NCI-H1436 (cell line): ENCODE results near the gene ABHD17B.

Experiments used
- DNase-seq: peaks from one replicate; lab custom pipeline; 2025; lab: John Stamatoyannopoulos, UW

ABHD17B gene

GRCh38 chr9:71876829-71877228 is 34.2 kb downstream of the ABHD17B start:
- DNase-seq: no peak

DNA sequence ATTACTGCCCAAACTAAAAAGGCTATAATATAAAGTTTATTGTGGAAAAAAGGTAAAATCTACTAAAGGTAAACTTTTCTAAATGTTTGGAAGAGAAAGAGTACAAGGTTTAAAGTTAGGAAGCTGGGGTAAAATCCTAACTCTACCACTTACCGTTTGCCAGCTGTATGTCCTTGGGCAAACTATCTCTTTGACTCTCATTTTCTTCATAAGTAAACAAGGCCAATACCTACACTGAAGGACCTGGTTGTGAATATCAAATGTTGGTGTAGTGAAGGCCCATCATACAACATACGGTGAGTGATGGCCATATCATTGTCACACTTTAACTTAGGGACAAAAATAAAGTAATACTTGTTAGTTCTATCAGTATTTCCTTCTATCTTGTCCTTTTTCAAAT is 34.9 kb downstream of the ABHD17B start:
- no peak for DNase-seq

- DNase-seq: no peak
Measured at GRCh38 chr9:71875345-71875744, 35.6 kb downstream of the ABHD17B start.

- DNase-seq: no peak
Measured at GRCh38 chr9:71863631-71864030, 47.4 kb downstream of the ABHD17B start.

GRCh38 chr9:71861618-71862017 is 49.4 kb downstream of the ABHD17B start:
- DNase-seq: no peak

DNA sequence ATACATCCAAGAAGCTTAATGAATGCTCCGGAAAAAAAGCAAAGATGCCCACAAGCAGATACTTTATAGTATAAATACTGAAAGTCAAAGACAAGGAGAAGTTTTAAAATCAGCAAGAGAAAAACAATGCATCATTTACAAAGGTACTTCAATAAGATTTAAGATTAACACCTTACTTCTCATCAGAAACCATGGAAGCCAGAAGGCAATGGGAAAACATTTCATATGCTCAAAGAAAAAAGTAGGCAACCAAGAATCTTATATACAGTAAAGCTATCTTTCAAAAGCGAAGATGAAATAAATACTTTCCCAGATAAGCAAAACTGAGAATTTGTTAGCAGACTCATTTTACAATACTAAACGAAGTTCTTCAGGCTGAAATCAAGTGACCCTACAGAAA is 51.1 kb downstream of the ABHD17B start:
- no peak for DNase-seq

DNA sequence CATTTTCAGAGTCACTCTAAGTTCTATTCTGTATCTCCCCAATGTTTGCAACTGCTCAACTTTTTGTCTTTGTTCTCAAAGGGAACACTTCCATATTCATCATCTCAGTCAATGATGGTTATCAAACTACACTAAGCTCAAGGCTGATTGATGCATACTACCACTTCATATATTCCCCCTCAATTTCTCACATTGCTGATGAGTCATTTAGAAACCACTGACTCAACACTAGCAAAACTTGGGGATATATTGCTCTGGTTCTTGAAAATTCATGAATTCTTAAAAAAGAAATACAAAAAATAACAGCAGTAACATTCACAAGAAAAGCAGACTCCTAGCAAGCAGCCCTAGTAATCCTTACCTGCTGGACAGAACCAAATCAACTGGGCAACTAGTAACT is 52.2 kb downstream of the ABHD17B start:
- DNase-seq: no peak

DNA sequence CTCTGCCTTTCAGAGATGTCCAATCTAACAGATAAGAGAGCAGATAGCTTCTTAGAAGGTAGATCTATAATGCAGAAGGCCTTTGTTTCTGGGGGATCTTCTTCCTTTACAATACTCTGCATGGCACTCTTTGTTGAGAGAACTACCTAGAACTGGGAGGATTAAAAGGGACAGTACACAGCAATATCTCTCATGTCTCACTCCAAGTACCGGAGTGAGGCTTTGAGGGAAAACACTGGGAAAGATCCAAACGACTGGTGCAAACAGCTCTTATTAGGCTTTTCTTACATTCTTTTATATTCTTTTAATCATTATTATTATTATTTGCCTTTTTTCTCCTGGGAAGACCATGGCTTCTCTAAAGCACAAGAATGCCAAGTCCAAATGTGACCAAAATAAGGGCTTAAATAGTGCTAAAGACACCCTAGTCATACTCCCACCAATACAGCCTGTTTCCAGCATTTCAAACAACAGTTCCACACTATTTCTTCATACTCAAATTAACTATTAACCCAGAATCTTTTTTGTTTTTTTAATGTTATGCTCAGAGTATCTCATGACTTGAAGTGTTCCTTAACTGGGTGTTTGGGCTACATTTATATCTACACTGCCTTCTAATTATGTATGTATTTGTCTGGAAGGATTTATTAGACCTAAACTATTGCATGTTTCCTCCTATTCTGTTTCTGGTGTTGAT is 52.7 kb downstream of the ABHD17B start:
- DNase-seq: no peak

GRCh38 chr9:71857159-71857558 is 53.8 kb downstream of the ABHD17B start:
- no peak for DNase-seq

DNA sequence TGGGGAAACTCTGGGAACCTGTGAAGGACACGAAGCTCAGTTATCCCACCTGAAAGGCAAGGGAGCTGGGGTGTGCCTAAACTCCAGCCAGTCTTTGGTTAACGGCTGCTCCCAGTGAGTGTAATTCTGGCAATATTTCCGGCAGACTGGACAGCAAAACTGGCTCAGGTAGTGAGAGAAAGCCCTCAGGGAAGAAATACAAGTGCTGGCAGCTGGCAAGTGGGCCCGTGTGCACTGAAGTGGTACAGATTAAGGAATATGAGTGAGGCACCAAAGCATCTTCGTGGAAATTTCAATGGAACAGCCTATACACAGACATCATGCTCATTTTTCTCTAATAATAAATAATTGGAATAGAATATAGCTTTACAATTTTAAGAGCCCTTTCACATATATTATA is 56.2 kb downstream of the ABHD17B start:
- peak; percentile 31 for DNase-seq

DNA sequence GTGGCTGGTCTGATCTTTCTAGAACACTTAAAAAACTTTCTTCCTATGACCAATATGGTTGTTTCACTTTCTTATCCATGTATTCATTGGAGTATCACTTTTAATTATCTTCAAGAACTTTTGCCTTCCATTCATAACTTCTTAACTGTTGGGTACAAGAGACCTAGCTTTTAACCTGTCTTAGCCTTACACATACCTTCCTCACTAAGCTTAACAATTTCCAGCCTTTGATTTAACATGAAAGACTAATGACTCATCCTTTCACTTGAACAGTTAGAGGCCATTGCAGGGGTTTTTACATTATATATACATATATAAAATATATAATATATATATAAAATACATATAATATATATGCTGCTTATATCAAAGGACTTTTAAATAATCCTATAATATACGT is 57.9 kb downstream of the ABHD17B start:
- no peak for DNase-seq

GRCh38 chr9:71850996-71851395 is 60.0 kb downstream of the ABHD17B start:
- no peak for DNase-seq

DNA sequence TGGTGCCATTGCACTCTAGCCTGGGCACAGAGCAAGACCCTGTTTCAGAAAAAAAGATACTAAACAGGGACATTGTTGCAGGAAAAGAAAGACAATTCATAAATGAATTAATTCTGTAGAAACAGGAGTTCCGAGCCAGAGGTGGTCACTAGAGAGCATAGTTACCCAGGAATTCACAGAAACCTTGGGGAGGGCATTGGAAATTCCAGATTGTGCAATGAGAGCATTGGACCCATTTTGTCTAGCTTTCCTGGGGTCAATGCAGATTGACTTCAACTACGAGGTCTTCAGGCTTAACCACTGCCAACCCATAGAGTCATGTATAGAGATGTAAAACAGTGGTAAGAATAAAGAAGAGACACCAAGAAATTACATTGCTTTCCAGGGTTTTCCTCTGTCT is 63.1 kb downstream of the ABHD17B start:
- DNase-seq: no peak

DNA sequence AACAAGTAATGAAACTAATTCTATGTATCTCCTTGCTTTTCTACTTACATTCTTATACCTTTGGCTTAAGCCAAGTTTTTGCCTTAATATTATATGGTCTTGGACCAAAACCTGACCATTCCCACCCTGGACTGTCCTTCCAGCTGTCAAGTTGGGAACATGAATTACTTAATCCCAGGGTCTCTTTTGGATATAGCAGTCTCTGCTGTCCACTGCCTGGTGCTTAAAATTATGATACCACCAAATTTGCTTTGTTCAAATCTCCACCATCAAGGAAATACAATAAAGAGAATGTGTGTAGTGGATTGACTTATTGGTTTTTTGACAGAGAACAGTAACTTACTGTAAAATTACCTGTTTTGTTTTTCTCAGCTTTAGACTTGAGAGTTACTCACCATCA is 66.2 kb downstream of the ABHD17B start:
- DNase-seq: no peak

DNA sequence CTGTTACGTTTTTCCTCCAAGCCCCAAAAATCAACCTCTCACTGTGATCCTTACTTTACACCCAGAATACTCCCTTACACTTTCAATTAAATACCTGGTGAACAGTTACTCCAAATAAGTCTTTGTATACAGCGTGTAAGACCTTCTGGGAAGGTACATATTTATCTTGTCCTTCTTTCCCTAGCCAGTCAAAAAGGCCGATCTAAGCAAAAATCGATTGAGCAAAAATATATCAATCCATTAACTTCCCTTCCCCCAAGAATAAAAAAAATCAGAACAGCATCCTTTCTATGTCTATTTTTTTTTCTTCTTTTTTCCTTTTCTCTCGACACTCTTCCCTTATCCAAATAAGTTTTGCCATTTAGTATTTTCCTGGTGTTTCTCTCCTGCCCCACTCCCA is 71.3 kb downstream of the ABHD17B start:
- no peak for DNase-seq

GRCh38 chr9:71835596-71835995 is 75.4 kb downstream of the ABHD17B start:
- no peak for DNase-seq

DNA sequence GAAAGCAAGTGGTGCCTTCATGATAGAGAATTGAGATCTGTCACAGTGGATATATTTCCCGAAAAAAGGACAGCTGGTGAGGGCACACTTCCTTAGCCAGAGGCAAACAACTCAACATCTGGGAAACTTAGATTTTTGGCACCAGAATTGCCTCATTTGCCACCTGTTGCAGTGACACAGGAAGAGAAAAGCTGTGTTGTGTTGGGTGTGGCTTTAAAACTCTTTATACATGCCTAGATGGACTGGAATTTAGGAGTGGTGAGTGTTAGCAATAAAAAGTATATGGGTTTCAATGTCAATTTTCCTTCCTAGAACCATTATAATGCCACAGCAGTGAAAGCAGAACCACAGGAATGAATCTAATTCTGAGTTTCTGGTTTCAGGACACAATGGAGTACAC is 80.1 kb downstream of the ABHD17B start:
- DNase-seq: no peak

GRCh38 chr9:71830153-71830552 is 80.8 kb downstream of the ABHD17B start:
- DNase-seq: no peak

- DNase-seq: no peak
Measured at GRCh38 chr9:71826279-71826678, 84.7 kb downstream of the ABHD17B start.

DNA sequence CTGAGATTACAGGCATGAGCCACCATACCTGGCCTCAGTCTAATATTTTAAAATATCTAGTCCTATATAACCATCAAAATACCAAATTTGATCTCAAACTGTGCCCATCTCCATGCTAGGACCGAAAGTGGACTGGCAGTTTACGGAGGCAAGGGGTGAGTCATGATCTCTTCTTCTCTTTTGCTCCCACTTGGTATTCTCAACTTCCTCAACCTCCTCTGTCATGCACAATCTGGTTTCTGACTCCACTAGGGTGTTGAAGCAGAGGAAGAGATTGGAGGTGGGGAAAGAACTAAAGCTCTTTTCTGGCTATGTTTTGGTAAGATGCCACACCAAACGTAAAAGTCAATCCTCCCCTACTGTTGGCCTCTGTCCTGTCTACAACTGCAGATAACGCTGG is 86.7 kb downstream of the ABHD17B start:
- no peak for DNase-seq

- DNase-seq: no peak
Measured at GRCh38 chr9:71822935-71823334, 88.1 kb downstream of the ABHD17B start.

- DNase-seq: no peak
Measured at GRCh38 chr9:71822456-71822855, 88.5 kb downstream of the ABHD17B start.

DNA sequence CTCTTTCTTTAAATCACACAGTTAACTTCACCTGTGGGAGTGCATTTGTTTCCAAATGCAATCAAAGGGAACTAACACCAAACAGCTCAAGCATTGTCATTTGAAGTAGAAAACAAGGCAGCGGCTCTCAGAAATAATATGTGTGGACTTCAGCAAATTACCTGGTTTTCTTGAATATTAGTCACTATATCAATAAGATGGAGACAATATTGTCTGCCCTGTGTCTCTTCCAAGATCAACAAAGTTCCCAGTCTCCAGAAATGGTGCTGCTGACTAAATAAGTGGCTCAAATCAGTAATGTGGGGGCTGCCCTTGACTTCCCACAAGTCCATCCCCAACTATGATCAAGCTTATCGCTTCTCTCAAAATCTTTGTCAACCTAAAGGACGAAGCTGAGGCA is 89.6 kb downstream of the ABHD17B start:
- DNase-seq: no peak

GRCh38 chr9:71820403-71820921 is 90.5 kb downstream of the ABHD17B start:
- no peak for DNase-seq
